SK-N-SH treated with all-trans-retinoic acid at 6 μM for 48 hours (cell line): Measurements from ENCODE around the gene UTRN.

Experiments used
- ATAC-seq: fragments of 200-7000 bp; cut with Tn5 transposase; 3 replicates; pipeline ENCODE4 v1.9.1; 2020; ENCODE audit warnings: mild to moderate bottlenecking, moderate library complexity
- ARNTL ChIP-seq: fragments of 450-650 bp; formaldehyde crosslinking; IDR thresholded peaks from 2 replicates; pipeline ENCODE4 v1.5.0; 2020; ENCODE audit warnings: low read depth, mild to moderate bottlenecking, moderate library complexity, borderline replicate concordance
- BACH2 ChIP-seq: fragments of 250-450 bp; sonication (Bioruptor Pico); IDR thresholded peaks from 2 replicates; pipeline ENCODE4 v1.9.0; 2021; ENCODE audit warnings: mild to moderate bottlenecking, borderline replicate concordance
- CREB5 ChIP-seq: fragments of 250-450 bp; sonication (Bioruptor Pico); IDR thresholded peaks from 2 replicates; pipeline ENCODE4 v1.5.1; 2020; ENCODE audit warnings: low read depth, mild to moderate bottlenecking, moderate library complexity
- CSRNP3 ChIP-seq: fragments of 250-450 bp; sonication (Bioruptor Pico); IDR thresholded peaks from 2 replicates; pipeline ENCODE4 v1.5.1; 2021; ENCODE audit warnings: mild to moderate bottlenecking, moderate library complexity
- GLIS3 ChIP-seq: fragments of 250-450 bp; sonication (Bioruptor Pico); IDR thresholded peaks from 2 replicates; pipeline ENCODE4 v1.5.0; 2020; ENCODE audit warnings: mild to moderate bottlenecking, moderate library complexity
- ISL1 ChIP-seq: fragments of 250-450 bp; sonication (Bioruptor Pico); IDR thresholded peaks from 2 replicates; pipeline ENCODE4 v2.1.2; 2022; ENCODE audit warnings: mild to moderate bottlenecking, moderate library complexity
- OSR1 ChIP-seq: fragments of 250-450 bp; sonication (Bioruptor Pico); IDR thresholded peaks from 2 replicates; pipeline ENCODE4 v1.8.0; 2022; ENCODE audit warnings: moderate library complexity, mild to moderate bottlenecking, inconsistent platforms
- PATZ1 ChIP-seq: fragments of 250-450 bp; sonication (Bioruptor Pico); IDR thresholded peaks from 2 replicates; pipeline ENCODE4 v1.8.0; 2020; ENCODE audit warnings: mild to moderate bottlenecking, moderate library complexity, borderline replicate concordance
- POU6F1 ChIP-seq: fragments of 250-450 bp; sonication (Bioruptor Pico); IDR thresholded peaks from 2 replicates; pipeline ENCODE4 v1.8.0; 2021; ENCODE audit warnings: low read depth, mild to moderate bottlenecking, moderate library complexity, borderline replicate concordance
- PPARA ChIP-seq: fragments of 250-450 bp; sonication (Bioruptor Pico); IDR thresholded peaks from 2 replicates; pipeline ENCODE4 v1.5.0; 2020; ENCODE audit warnings: mild to moderate bottlenecking, borderline replicate concordance
- SNAI2 ChIP-seq: fragments of 250-450 bp; sonication (Bioruptor Pico); IDR thresholded peaks from 2 replicates; pipeline ENCODE4 v1.5.0; 2020; ENCODE audit warnings: mild to moderate bottlenecking, moderate library complexity
- TCF4 ChIP-seq: fragments of 250-450 bp; sonication (Bioruptor Pico); IDR thresholded peaks from 2 replicates; pipeline ENCODE4 v1.8.0; 2021; ENCODE audit warnings: mild to moderate bottlenecking, moderate library complexity, borderline replicate concordance
- TOX ChIP-seq: fragments of 250-450 bp; sonication (Bioruptor Pico); IDR thresholded peaks from 2 replicates; pipeline ENCODE4 v1.8.0; 2021; ENCODE audit warnings: mild to moderate bottlenecking, moderate library complexity, borderline replicate concordance
- TSHZ2 ChIP-seq: fragments of 250-450 bp; sonication (Bioruptor Pico); IDR thresholded peaks from 2 replicates; pipeline ENCODE4 v1.5.0; 2020; ENCODE audit warnings: mild to moderate bottlenecking, moderate library complexity
- ZC3H10 ChIP-seq: fragments of 250-450 bp; sonication (Bioruptor Pico); IDR thresholded peaks from 2 replicates; pipeline ENCODE4 v1.5.1; 2021; ENCODE audit warnings: mild to moderate bottlenecking, moderate library complexity
- ZFP3 ChIP-seq: fragments of 250-450 bp; sonication (Bioruptor Pico); IDR thresholded peaks from 2 replicates; pipeline ENCODE4 v1.5.0; 2020; ENCODE audit warnings: mild to moderate bottlenecking, moderate library complexity
- ZFP30 ChIP-seq: fragments of 450-650 bp; formaldehyde crosslinking; IDR thresholded peaks from 2 replicates; pipeline ENCODE4 v1.5.0; 2022; ENCODE audit warnings: mild to moderate bottlenecking, moderate library complexity
- ZNF565 ChIP-seq: fragments of 450-650 bp; formaldehyde crosslinking; conservative IDR thresholded peaks from 2 replicates; pipeline ENCODE4 v1.5.0; 2020; ENCODE audit warnings: low read depth, mild to moderate bottlenecking, moderate library complexity
- ZNF70 ChIP-seq: fragments of 450-650 bp; formaldehyde crosslinking; IDR thresholded peaks from 2 replicates; pipeline ENCODE4 v1.5.0; 2020; ENCODE audit warnings: mild to moderate bottlenecking, moderate library complexity

Gene UTRN

GRCh38 chr6:144304223-144304848, 19.2 kb downstream of the UTRN start:
- ATAC-seq = no peak
- no peak for TF ChIP-seq ZNF70
- TF ChIP-seq CREB5 (CRISPR knock-in tag) = no peak
- TF ChIP-seq TOX (CRISPR knock-in tag) = no peak
- TF ChIP-seq ZFP30 (CRISPR knock-in tag) = no peak
- no peak for TF ChIP-seq TSHZ2
- no peak for TF ChIP-seq SNAI2
- TF ChIP-seq TCF4 = no peak
- no peak for TF ChIP-seq BACH2 (CRISPR knock-in tag)
- TF ChIP-seq PPARA = no peak
- TF ChIP-seq ARNTL (CRISPR knock-in tag) = no peak
- TF ChIP-seq PATZ1 = no peak
- TF ChIP-seq ZFP3 (CRISPR knock-in tag) = no peak
- TF ChIP-seq ISL1 = no peak
- no peak for TF ChIP-seq ZNF565 (CRISPR knock-in tag)
- no peak for TF ChIP-seq CSRNP3 (CRISPR knock-in tag)
- no peak for TF ChIP-seq POU6F1 (CRISPR knock-in tag)
- no peak for TF ChIP-seq GLIS3 (CRISPR knock-in tag)
- TF ChIP-seq ZC3H10 (CRISPR knock-in tag) = no peak

- ATAC-seq = peak; percentile 48; the same call in 2 of the 3 replicates
- no peak for TF ChIP-seq ZC3H10 (CRISPR knock-in tag)
- no peak for TF ChIP-seq ARNTL (CRISPR knock-in tag)
- no peak for TF ChIP-seq OSR1 (CRISPR knock-in tag)
- no peak for TF ChIP-seq TOX (CRISPR knock-in tag)
- TF ChIP-seq CREB5 (CRISPR knock-in tag) = no peak
- no peak for TF ChIP-seq POU6F1 (CRISPR knock-in tag)
- TF ChIP-seq TCF4 = no peak
- no peak for TF ChIP-seq CSRNP3 (CRISPR knock-in tag)
- TF ChIP-seq ZNF565 (CRISPR knock-in tag) = no peak
- no peak for TF ChIP-seq ZNF70
- TF ChIP-seq ZFP30 (CRISPR knock-in tag) = no peak
Measured at GRCh38 chr6:144305567-144305966, 20.4 kb downstream of the UTRN start.
